ENCODE data around the gene DSCAM. TPM values are rescaled to one million over a fixed set of nuclear protein-coding genes. Genes with fewer than 3 reads are reported as not detected.

DSCAM gene
- total RNA-seq, 1 donor from 2014 or later: 2.7 TPM

DNA sequence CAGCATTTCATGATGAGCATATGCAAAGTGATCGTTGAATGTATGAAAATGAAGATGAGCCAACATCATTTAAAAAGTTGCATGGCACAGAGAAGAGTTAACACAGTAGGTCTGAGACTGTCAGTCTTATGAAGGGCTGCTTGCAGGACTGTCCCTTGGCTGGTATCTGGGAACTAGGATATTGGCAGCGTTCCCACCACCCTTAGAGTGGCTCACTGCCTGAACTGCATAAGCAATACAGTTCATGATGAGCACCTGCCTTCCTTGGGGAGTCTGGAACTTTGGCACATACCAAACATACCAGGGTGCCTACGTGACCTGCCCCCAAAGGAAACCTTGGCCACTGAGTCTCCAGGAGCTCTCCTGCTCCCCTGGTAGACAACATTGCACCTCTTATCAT, 161.8 kb downstream of the DSCAM start:
- DNase-seq (ENCODE audit: low spot score, unreplicated experiment): no peak
- H3K4me3 Mint-ChIP-seq (ENCODE audit: low read depth): no peak overlapping the region
- H3K27ac Mint-ChIP-seq: no peak overlapping the region
- peaks cover 16% of the 10 kb centered on the region for H3K4me1 Mint-ChIP-seq (ENCODE audit: low read depth)
- TF ChIP-seq, protein P1, sequence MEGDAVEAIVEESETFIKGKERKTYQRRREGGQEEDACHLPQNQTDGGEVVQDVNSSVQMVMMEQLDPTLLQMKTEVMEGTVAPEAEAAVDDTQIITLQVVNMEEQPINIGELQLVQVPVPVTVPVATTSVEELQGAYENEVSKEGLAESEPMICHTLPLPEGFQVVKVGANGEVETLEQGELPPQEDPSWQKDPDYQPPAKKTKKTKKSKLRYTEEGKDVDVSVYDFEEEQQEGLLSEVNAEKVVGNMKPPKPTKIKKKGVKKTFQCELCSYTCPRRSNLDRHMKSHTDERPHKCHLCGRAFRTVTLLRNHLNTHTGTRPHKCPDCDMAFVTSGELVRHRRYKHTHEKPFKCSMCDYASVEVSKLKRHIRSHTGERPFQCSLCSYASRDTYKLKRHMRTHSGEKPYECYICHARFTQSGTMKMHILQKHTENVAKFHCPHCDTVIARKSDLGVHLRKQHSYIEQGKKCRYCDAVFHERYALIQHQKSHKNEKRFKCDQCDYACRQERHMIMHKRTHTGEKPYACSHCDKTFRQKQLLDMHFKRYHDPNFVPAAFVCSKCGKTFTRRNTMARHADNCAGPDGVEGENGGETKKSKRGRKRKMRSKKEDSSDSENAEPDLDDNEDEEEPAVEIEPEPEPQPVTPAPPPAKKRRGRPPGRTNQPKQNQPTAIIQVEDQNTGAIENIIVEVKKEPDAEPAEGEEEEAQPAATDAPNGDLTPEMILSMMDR (IDR thresholded peaks at IDR 0.05; ENCODE audit: unreplicated experiment): no peak
- no peaks in the 10 kb centered on the region for H3K36me3 Mint-ChIP-seq (ENCODE audit: insufficient read depth)
- peaks cover 9% of the 10 kb centered on the region for H3K27me3 Mint-ChIP-seq
- H3K9me3 Mint-ChIP-seq (ENCODE audit: low read depth): peaks cover 4% of the 10 kb centered on the region

DNA sequence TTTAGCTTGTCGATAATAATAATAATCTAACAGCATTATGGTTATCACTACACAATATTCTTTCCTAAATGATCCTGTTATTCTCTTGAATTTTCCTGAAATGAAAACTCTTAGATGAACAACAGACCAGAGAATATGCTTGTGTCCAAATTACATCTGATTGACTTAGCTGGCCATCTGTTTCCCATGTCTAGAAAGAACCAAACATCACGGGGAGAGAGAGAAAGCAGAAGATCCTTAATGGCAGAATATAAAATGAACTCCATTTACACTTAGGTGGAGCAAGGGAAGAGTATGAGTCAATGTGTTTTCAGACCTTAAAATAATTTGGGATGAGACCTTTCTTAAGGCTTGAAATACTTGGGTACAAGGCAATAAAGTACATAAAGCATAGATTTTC, 162.2 kb downstream of the DSCAM start:
- Mint-ChIP-seq H3K27me3 (peaks cover 9% of the 10 kb centered on the region), H3K4me3 (ENCODE audit: low read depth) (no peak overlapping the region), H3K36me3 (ENCODE audit: insufficient read depth) (no peaks in the 10 kb centered on the region), H3K27ac (no peak overlapping the region), H3K4me1 (ENCODE audit: low read depth) (peaks cover 14% of the 10 kb centered on the region), H3K9me3 (ENCODE audit: low read depth) (peaks cover 4% of the 10 kb centered on the region)
- no peak for DNase-seq (ENCODE audit: low spot score, unreplicated experiment)
- TF ChIP-seq, protein P1 (IDR thresholded peaks at IDR 0.05; ENCODE audit: unreplicated experiment): no peak

DNA sequence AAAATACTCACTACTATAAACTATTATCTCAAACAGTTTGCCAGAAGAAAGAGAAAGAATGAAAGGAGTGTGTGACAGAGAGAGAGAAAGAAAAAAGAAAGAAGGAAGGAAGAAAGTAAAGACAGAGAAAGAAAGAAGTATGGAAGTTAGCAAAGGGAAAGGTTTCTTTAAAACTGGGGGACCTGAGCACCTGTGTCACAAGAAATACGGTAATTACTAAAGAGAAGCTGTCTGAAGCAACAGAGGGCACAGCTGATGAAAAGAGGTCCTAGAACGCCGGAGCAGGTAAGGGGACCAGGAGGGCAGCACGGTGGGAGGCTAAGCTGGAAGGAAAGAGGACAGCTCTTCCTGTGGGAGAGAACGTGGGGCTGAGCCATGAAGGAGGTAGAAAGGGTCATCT, 163.6 kb downstream of the DSCAM start:
- H3K27me3 Mint-ChIP-seq: peaks cover 9% of the 10 kb centered on the region
- TF ChIP-seq, protein P1 (IDR thresholded peaks at IDR 0.05; ENCODE audit: unreplicated experiment): no peak
- H3K4me1 Mint-ChIP-seq (ENCODE audit: low read depth): peaks cover 10% of the 10 kb centered on the region
- no peak overlapping the region for H3K4me3 Mint-ChIP-seq (ENCODE audit: low read depth)
- peaks cover 4% of the 10 kb centered on the region for H3K9me3 Mint-ChIP-seq (ENCODE audit: low read depth)
- H3K27ac Mint-ChIP-seq: no peak overlapping the region
- no peaks in the 10 kb centered on the region for H3K36me3 Mint-ChIP-seq (ENCODE audit: insufficient read depth)
- no peak for DNase-seq (ENCODE audit: low spot score, unreplicated experiment)

DNA sequence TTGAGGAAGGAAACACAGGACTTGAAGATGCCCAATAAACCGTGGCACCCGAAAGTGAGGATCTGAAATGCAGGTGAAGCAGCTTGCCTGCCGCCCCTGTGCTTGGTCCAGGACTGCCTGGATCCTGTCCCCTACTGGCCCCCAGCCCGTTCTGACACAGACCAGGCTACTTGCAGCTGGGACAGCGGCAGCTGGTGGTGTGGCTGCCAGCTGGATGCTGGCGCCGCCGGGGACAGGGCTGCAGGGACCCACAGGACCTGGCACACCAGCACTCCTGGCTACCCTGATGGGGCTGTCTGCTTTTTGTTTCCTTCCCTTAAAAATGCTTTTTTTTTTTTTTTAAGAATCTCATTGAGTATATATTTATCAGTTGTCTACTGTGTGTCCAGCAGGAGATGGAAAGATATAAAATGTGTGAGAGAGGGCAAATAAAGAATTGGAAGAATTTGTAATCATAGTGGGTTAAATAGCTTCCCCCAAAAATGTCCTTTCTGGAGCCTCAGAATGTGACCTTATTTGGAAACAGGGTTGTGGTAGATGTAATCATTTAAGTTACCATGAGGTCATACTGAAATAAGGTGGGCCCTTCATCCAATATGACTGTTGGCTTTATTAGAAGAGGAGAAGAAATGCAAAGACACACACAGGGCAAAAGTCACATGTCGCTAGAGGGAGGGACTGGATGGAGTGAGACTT, 165.6 kb downstream of the DSCAM start:
- H3K27ac Mint-ChIP-seq: no peak overlapping the region
- no peak for DNase-seq (ENCODE audit: low spot score, unreplicated experiment)
- TF ChIP-seq, protein P1 (IDR thresholded peaks at IDR 0.05; ENCODE audit: unreplicated experiment): no peak
- peaks cover 6% of the 10 kb centered on the region for H3K27me3 Mint-ChIP-seq
- no peaks in the 10 kb centered on the region for H3K36me3 Mint-ChIP-seq (ENCODE audit: insufficient read depth)
- H3K4me3 Mint-ChIP-seq (ENCODE audit: low read depth): no peak overlapping the region
- H3K9me3 Mint-ChIP-seq (ENCODE audit: low read depth): peaks cover 4% of the 10 kb centered on the region
- peaks cover 8% of the 10 kb centered on the region for H3K4me1 Mint-ChIP-seq (ENCODE audit: low read depth)

DNA sequence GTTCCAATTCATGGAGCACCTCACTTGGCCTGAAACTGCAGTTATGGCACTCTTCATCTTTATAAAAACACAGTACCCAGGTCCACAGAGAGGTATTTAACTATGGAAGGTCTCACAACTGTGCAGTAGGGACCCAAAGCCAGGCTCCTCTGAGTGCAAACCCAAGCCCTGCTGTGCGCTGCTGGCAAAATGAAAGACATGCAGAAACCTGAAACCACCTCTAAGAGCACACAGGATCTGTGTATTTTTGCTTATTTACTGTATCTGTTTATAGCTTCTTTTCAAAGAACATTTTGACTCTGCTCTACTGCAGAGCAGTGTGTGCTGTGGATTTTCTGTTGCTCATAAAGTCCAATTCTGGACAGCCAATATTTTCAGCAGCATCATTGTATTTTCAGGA, 166.6 kb downstream of the DSCAM start:
- H3K27me3 Mint-ChIP-seq: peaks cover 6% of the 10 kb centered on the region
- TF ChIP-seq, protein P1 (IDR thresholded peaks at IDR 0.05; ENCODE audit: unreplicated experiment): no peak
- H3K9me3 Mint-ChIP-seq (ENCODE audit: low read depth): peaks cover 7% of the 10 kb centered on the region
- no peak overlapping the region for H3K4me3 Mint-ChIP-seq (ENCODE audit: low read depth)
- no peak for DNase-seq (ENCODE audit: low spot score, unreplicated experiment)
- no peak overlapping the region for H3K27ac Mint-ChIP-seq
- H3K36me3 Mint-ChIP-seq (ENCODE audit: insufficient read depth): no peaks in the 10 kb centered on the region
- H3K4me1 Mint-ChIP-seq (ENCODE audit: low read depth): peaks cover 10% of the 10 kb centered on the region
